ENCODE measurements around the gene HDGF. TPM values are rescaled to one million over a fixed set of nuclear protein-coding genes. Genes with fewer than 3 reads are reported as not detected.

HDGF gene
- total RNA-seq, 2 donors from 2014 or later = 493 to 495 TPM

DNA sequence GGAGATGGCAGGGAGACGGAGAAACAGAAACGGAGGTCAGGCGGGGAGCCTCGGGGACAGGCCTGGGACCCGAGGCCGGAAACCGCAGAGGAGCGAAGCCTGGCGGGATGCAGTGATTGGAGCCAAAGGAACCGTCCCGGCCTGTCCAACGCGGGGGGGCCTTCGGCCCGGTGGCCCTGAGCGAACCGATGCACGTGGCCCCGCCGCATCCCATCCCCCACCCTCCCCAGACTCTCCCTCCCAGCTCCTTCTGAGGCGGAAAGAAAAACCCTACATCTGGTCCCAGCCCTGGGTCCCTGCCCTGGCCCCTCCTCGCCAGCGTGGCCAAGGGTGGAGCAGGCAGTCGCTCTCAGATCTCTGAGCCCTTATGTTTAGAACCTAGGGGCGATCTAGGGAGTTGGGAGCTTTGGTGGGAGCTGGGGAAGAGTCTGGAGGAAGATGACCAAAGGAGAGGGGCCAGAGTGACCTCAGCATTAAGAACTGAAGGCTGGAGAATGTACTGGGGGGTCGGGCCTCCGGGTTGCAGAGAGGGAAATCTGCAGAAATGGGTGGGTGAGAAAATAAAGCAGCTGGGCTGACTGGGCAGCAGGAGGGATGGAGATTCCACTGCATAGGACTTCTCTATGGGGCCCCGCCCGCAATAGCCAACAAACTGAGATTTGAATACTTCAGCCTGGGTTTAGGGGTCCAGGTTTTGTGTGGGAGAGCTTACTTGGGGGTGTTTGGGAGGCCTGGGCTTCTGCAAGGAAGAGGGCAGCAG is 44.6 kb downstream of the HDGF start:
- peaks cover 5% of the 10 kb centered on the region for H3K36me3 Mint-ChIP-seq (ENCODE audit: low read depth)
- DNase-seq = peak; percentile 90
- no peaks in the 10 kb centered on the region for H3K36me3 ChIP-seq (ENCODE audit: control insufficient read depth, insufficient read depth, low read length)
- H3K27ac ChIP-seq (ENCODE audit: low read depth, low read length) = peak overlapping the region; percentile 71
- no peaks in the 10 kb centered on the region for H3K9me3 Mint-ChIP-seq
- H3K4me1 Mint-ChIP-seq = peaks cover 62% of the 10 kb centered on the region
- H3K27ac Mint-ChIP-seq = peak overlapping the region; percentile 94
- peaks cover 39% of the 10 kb centered on the region for H3K27me3 Mint-ChIP-seq (ENCODE audit: insufficient read depth)
- peak overlapping the region; percentile 72 for H3K4me3 Mint-ChIP-seq
- peak overlapping the region; percentile 54 for H3K9ac ChIP-seq (ENCODE audit: extremely low read depth, low read length, poor library complexity, severe bottlenecking)
- 4 to 9% methylated on average over 13 to 29 of the region's 29 CpGs for WGBS, 2 experiments (ENCODE audit: insufficient coverage in 1 of 2, insufficient read length in 1 of 2)
- H3K4me1 ChIP-seq (ENCODE audit: control insufficient read depth, insufficient read depth, low read length) = peaks cover 24% of the 10 kb centered on the region
- no peaks in the 10 kb centered on the region for H3K9me3 ChIP-seq (ENCODE audit: control insufficient read depth, low read length)
- no peaks in the 10 kb centered on the region for H3K27me3 ChIP-seq (ENCODE audit: control insufficient read depth, insufficient read depth, low read length, poor library complexity, severe bottlenecking)
- peak overlapping the region; percentile 91 for H3K4me3 ChIP-seq (ENCODE audit: low read length)
- TF ChIP-seq, protein P1, sequence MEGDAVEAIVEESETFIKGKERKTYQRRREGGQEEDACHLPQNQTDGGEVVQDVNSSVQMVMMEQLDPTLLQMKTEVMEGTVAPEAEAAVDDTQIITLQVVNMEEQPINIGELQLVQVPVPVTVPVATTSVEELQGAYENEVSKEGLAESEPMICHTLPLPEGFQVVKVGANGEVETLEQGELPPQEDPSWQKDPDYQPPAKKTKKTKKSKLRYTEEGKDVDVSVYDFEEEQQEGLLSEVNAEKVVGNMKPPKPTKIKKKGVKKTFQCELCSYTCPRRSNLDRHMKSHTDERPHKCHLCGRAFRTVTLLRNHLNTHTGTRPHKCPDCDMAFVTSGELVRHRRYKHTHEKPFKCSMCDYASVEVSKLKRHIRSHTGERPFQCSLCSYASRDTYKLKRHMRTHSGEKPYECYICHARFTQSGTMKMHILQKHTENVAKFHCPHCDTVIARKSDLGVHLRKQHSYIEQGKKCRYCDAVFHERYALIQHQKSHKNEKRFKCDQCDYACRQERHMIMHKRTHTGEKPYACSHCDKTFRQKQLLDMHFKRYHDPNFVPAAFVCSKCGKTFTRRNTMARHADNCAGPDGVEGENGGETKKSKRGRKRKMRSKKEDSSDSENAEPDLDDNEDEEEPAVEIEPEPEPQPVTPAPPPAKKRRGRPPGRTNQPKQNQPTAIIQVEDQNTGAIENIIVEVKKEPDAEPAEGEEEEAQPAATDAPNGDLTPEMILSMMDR (conservative IDR thresholded peaks at IDR 0.05) = no peak

DNA sequence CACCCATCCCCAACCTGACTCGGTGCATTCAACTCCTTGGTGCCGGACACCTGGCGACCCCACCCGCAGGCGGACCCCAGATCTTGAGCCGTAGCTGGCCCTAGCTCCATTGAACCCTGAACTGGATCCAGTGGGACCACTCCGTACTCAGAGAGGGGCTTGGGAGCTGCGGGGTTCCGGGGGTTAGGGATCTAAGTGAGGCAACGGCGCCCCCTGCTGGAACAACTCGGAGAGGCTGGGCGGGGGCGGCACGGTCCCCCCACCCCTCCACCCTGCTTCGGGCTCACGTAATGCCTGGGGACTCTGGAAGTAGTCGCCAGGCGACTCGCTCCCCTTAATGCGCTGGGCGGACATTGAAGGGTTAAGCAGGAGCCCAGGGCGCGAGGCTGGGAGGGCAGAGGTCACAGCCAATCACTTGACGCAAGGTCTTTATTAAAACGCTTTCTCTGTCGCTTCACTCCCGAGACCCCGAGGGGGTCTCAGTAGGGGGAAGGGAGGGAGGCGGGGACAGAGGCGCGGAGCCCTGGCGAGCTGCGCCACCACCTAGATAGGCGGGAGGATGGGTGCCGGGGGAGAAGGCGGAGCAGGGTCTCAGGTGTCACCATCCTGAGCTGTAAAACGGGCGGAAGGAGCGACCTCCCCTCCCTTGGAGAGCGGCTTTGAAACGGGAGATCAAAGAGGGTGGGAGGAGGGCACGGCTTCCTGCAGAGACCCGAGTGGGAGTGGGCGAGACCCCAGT is 45.4 kb downstream of the HDGF start:
- peaks cover 24% of the 10 kb centered on the region for H3K4me1 ChIP-seq (ENCODE audit: control insufficient read depth, insufficient read depth, low read length)

DNA sequence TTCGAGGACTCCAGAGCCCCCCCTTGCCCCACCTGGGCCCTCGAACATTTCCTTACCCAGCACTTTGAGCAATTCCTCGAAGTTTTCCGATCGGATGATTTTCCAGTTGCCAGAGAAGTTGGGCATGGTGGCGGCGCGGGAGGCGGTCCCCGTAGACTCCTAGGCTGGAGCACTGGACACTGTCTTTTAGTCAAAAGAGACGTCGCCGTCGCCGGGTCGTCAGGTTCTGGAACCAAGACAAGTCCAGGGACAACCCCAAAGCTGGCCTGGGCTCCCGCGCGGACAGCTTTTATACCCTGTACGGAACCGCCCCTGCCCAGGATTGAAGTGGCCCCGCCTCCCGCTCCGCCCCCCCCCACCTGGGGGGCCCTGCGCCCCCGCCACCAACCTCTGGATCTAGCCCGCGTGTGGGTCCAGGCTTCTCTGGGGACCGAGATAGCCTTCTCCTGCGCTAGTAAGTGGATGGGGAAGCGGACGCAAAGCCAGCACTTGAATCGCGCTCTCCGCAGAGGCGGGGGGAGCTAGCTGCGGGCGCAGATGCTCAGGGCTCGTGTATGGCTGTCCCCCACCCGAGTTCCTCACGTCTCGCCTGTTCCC is 46.1 kb downstream of the HDGF start, which contains the start of gene CRABP2:
Gene CRABP2 (minus strand): TSS at position 263 of the 597 bp plus-strand sequence. CDS start 137 bp downstream, at position 126.
- DNase-seq = no peak
- Histone ChIP-seq H3K4me1 (ENCODE audit: control insufficient read depth, insufficient read depth, low read length) (peaks cover 20% of the 10 kb centered on the region), H3K36me3 (ENCODE audit: control insufficient read depth, insufficient read depth, low read length) (peaks cover 3% of the 10 kb centered on the region), H3K27ac (ENCODE audit: low read depth, low read length) (peak within 1 kb of the TSS; percentile 71), H3K9ac (ENCODE audit: extremely low read depth, low read length, poor library complexity, severe bottlenecking) (peak within 1 kb of the TSS; percentile 54), H3K9me3 (ENCODE audit: control insufficient read depth, low read length) (no peaks in the 10 kb centered on the region), H3K4me3 (ENCODE audit: low read length) (peak within 1 kb of the TSS; percentile 91), H3K27me3 (ENCODE audit: control insufficient read depth, insufficient read depth, low read length, poor library complexity, severe bottlenecking) (no peaks in the 10 kb centered on the region)
- TF ChIP-seq, protein P1 (conservative IDR thresholded peaks at IDR 0.05) = no peak
- peaks cover 16% of the 10 kb centered on the region for H3K36me3 Mint-ChIP-seq (ENCODE audit: low read depth)
- 0 to 2% methylated on average over 13 to 42 of the region's 42 CpGs for WGBS, 2 experiments (ENCODE audit: insufficient coverage in 1 of 2, insufficient read length in 1 of 2)
- H3K4me3 Mint-ChIP-seq = peak within 1 kb of the TSS; percentile 72
- H3K9me3 Mint-ChIP-seq = no peaks in the 10 kb centered on the region
- H3K27me3 Mint-ChIP-seq (ENCODE audit: insufficient read depth) = peaks cover 53% of the 10 kb centered on the region
- peaks cover 59% of the 10 kb centered on the region for H3K4me1 Mint-ChIP-seq
- peak within 1 kb of the TSS; percentile 94 for H3K27ac Mint-ChIP-seq

More for the DNA sequence above, 45.4 kb downstream of the HDGF start:
- Mint-ChIP-seq H3K36me3 (ENCODE audit: low read depth) (peaks cover 9% of the 10 kb centered on the region), H3K27ac (peak overlapping the region; percentile 94), H3K9me3 (no peaks in the 10 kb centered on the region), H3K27me3 (ENCODE audit: insufficient read depth) (peaks cover 47% of the 10 kb centered on the region), H3K4me1 (peaks cover 61% of the 10 kb centered on the region), H3K4me3 (peak overlapping the region; percentile 72)
- Histone ChIP-seq H3K4me3 (ENCODE audit: low read length) (peak overlapping the region; percentile 91), H3K9ac (ENCODE audit: extremely low read depth, low read length, poor library complexity, severe bottlenecking) (peak overlapping the region; percentile 54), H3K36me3 (ENCODE audit: control insufficient read depth, insufficient read depth, low read length) (no peaks in the 10 kb centered on the region), H3K27ac (ENCODE audit: low read depth, low read length) (peak overlapping the region; percentile 71), H3K27me3 (ENCODE audit: control insufficient read depth, insufficient read depth, low read length, poor library complexity, severe bottlenecking) (no peaks in the 10 kb centered on the region), H3K9me3 (ENCODE audit: control insufficient read depth, low read length) (no peaks in the 10 kb centered on the region)
- WGBS, 2 experiments (ENCODE audit: insufficient coverage in 1 of 2, insufficient read length in 1 of 2) = 0 to 3% methylated on average over 23 to 45 of the region's 45 CpGs
- DNase-seq = peak; percentile 97
- TF ChIP-seq, protein P1 (conservative IDR thresholded peaks at IDR 0.05) = peak; percentile 98
